GM12872 (cell line): ENCODE measurements around the gene CLCN2.
A peak's percentile ranks its signal among the peaks of the same experiment; 100 is the strongest.

ENCODE experiments used
- CTCF ChIP-seq: IDR thresholded peaks from 3 replicates; pipeline ENCODE4 v1.5.1; 2011; ENCODE audit warnings: low read depth, mild to moderate bottlenecking, low read length, moderate library complexity; ENCODE audit not compliant: insufficient read depth

CLCN2 gene

GRCh38 chr3:184357248-184358123 lies 3.9 kb downstream of the CLCN2 start:
- TF ChIP-seq CTCF: no peak

- TF ChIP-seq CTCF: no peak
Observed at GRCh38 chr3:184355261-184356040, 6.0 kb downstream of the CLCN2 start.

- TF ChIP-seq CTCF: no peak
Observed at GRCh38 chr3:184354754-184355153, 6.7 kb downstream of the CLCN2 start.

- peak; percentile 88 for TF ChIP-seq CTCF
Observed at GRCh38 chr3:184354121-184354728, 7.2 kb downstream of the CLCN2 start.

GRCh38 chr3:184353546-184353941 lies 7.9 kb downstream of the CLCN2 start:
- TF ChIP-seq CTCF: no peak

GRCh38 chr3:184352897-184353545 lies 8.4 kb downstream of the CLCN2 start:
- no peak for TF ChIP-seq CTCF
